SJCRH30 (cell line): ENCODE data around the gene MAGEA1. TPM values are rescaled to one million over a fixed set of nuclear protein-coding genes. Genes with fewer than 3 reads are reported as not detected.
"Not testable (repeated sequence)": the region's sequence is repeated elsewhere in the genome, so short reads cannot be mapped to it uniquely, and the experiment has no call there.

Source experiments
- DNase-seq, 2 experiments: peaks; one replicate each; pipeline ENCODE4 v3.0.0-alpha.2; 2015 to 2020
- H3K27ac ChIP-seq: fragments of 250-450 bp; sonication (Bioruptor Pico); 2 replicates; pipeline ENCODE4 v1.5.1; 2020; ENCODE audit warnings: mild to moderate bottlenecking, moderate library complexity
- H3K27me3 ChIP-seq: fragments of 250-450 bp; sonication (Bioruptor Pico); 2 replicates; pipeline ENCODE4 v1.5.1; 2020; ENCODE audit warnings: mild to moderate bottlenecking, moderate library complexity
- H3K36me3 ChIP-seq: fragments of 250-450 bp; sonication (Bioruptor Pico); 2 replicates; pipeline ENCODE4 v1.5.1; 2020; ENCODE audit warnings: mild to moderate bottlenecking, moderate library complexity
- H3K4me1 ChIP-seq: fragments of 250-450 bp; sonication (Bioruptor Pico); 2 replicates; pipeline ENCODE4 v1.5.1; 2020; ENCODE audit warnings: mild to moderate bottlenecking, moderate library complexity
- H3K4me3 ChIP-seq: fragments of 250-450 bp; sonication (Bioruptor Pico); 2 replicates; pipeline ENCODE4 v1.5.1; 2020; ENCODE audit warnings: mild to moderate bottlenecking, moderate library complexity
- H3K9me3 ChIP-seq: fragments of 250-450 bp; sonication (Bioruptor Pico); replicated peaks from 2 replicates; pipeline ENCODE4 v1.5.1; 2020; ENCODE audit warnings: mild to moderate bottlenecking, moderate library complexity
- total RNA-seq: library from RNA; depleted of rRNA; stranded (reverse); fragments of >200 nt; shearing (Covaris generic); gene quantifications from 2 replicates; pipeline ENCODE4 v1.2.3, GENCODE V29; 2014; rRNA removed

The MAGEA1 gene, protein sequence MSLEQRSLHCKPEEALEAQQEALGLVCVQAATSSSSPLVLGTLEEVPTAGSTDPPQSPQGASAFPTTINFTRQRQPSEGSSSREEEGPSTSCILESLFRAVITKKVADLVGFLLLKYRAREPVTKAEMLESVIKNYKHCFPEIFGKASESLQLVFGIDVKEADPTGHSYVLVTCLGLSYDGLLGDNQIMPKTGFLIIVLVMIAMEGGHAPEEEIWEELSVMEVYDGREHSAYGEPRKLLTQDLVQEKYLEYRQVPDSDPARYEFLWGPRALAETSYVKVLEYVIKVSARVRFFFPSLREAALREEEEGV
- total RNA-seq = not detected in 2 replicates

DNA sequence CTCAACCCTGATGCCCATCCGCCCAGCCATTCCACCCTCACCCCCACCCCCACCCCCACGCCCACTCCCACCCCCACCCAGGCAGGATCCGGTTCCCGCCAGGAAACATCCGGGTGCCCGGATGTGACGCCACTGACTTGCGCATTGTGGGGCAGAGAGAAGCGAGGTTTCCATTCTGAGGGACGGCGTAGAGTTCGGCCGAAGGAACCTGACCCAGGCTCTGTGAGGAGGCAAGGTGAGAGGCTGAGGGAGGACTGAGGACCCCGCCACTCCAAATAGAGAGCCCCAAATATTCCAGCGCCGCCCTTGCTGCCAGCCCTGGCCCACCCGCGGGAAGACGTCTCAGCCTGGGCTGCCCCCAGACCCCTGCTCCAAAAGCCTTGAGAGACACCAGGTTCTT lies at the start of gene MAGEA1:
MAGEA1 (plus strand) TSS at position 154 of the 400 bp plus-strand sequence. CDS start 3,106 bp downstream, outside the sequence.
- no peak for DNase-seq
- no peaks in the 10 kb centered on the region for H3K9me3 ChIP-seq
- H3K4me3 ChIP-seq = no peak within 1 kb of the TSS
- no peaks in the 10 kb centered on the region for H3K4me1 ChIP-seq
- H3K27me3 ChIP-seq = no peaks in the 10 kb centered on the region
- no peaks in the 10 kb centered on the region for H3K36me3 ChIP-seq
- no peak within 1 kb of the TSS for H3K27ac ChIP-seq

DNA sequence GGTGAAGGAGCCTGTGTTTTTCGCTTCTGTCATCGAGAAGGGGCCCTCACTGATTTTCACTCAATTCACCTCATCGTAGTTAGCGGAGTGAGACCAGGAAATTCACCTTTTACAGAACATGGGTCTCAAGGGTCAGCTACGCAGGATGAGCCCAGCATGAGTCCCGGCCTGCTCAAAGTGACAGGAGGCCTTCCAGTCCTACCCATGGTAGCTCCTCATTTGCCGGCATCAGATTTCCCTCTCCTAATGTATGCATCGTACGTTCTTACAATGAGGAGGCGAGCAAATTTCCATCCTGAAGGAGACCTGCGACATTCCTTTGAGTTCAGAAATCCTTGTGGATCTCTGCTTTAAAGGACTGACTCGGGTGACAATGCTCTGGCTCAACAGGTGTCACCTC lies 46.2 kb upstream of the MAGEA1 start:
- not testable (repeated sequence) for H3K27me3 ChIP-seq, H3K4me1 ChIP-seq, DNase-seq, H3K9me3 ChIP-seq, H3K27ac ChIP-seq, H3K4me3 ChIP-seq, H3K36me3 ChIP-seq

DNA sequence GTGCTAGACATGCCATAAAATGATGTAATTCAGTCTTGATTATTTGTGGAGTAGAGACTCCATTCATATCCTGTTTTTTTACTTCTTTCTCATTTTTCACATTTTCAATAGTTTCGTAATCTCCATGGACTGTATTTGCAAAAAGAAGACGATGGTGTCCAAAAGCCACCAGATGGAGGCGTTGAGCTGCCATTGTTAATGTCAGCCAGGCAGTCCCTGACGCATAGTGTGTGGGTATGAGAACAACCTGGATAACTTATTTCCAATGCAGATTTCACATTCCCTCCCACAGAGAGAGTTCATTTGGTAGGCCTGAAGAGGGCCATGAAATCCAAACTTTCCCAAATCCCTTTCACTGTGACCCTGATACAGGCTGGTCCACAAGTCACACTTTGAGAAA lies 40.0 kb upstream of the MAGEA1 start:
- not testable (repeated sequence) for H3K9me3 ChIP-seq, H3K4me3 ChIP-seq, H3K27me3 ChIP-seq, H3K27ac ChIP-seq, H3K36me3 ChIP-seq, H3K4me1 ChIP-seq, DNase-seq

DNA sequence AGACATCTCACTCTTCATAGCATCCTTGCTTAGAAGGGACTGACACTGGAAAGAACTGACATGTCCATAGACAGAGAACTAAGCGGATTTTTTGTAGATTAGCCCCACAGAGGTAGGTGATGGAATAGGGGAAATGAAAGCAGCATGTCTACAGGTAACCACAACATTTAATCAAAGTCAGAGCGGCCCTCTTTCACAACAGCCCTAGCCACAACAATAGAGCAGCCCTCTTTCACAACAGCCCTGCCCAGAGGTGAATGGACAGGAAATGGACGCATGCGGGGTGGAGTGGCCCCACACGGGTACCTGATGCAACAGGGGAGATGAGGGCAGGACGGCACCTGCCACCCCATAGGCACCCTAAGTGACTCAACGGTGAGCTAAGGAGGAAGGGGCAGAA lies 32.8 kb upstream of the MAGEA1 start:
- DNase-seq, H3K9me3 ChIP-seq, H3K27ac ChIP-seq, H3K36me3 ChIP-seq, H3K4me1 ChIP-seq, H3K27me3 ChIP-seq, H3K4me3 ChIP-seq: not testable (repeated sequence)

DNA sequence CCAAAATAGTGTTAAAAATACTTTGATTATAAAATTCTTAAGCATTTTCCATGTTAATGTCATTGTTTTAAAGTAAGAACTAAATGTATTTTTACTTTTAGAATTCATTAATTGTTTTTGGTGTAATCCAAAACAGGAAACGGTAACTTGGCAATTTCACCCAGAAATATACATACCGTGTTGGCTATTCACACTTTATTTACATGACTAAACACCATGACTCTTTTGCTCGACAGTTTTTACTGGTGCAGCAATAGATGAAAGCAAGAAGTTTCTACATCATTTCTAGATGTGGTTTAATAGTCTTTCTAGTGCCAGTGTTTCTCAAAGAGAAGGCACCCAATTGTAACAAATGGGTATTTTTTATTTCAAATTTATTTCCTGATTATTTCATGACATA lies 25.6 kb upstream of the MAGEA1 start:
- no peaks in the 10 kb centered on the region for H3K27me3 ChIP-seq
- H3K27ac ChIP-seq = no peak overlapping the region
- no peaks in the 10 kb centered on the region for H3K4me1 ChIP-seq
- H3K9me3 ChIP-seq = no peaks in the 10 kb centered on the region
- DNase-seq = no peak
- no peaks in the 10 kb centered on the region for H3K36me3 ChIP-seq
- H3K4me3 ChIP-seq = no peak overlapping the region

DNA sequence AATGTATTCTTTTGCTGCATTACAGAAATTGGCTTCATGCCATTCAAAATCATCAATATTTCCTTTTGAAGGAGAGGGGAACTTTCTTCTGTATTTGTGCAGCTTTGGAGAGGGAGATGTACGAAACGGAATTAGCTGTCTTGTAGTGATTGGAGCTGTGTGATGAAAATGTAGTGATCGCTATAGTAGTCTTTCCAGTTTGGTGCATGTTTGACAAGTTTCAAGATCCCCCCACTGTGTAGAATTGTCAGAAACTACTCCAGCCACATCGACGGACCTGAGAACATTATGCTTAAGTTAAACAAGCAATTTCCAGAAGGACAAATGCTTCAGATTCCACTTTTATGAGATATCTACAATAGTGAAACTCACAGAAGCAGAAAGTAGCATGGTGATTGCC lies 21.6 kb upstream of the MAGEA1 start:
- Histone ChIP-seq H3K4me3 (no peak overlapping the region), H3K4me1 (no peaks in the 10 kb centered on the region), H3K36me3 (no peaks in the 10 kb centered on the region), H3K27me3 (no peaks in the 10 kb centered on the region), H3K27ac (no peak overlapping the region), H3K9me3 (no peaks in the 10 kb centered on the region)
- DNase-seq = no peak

DNA sequence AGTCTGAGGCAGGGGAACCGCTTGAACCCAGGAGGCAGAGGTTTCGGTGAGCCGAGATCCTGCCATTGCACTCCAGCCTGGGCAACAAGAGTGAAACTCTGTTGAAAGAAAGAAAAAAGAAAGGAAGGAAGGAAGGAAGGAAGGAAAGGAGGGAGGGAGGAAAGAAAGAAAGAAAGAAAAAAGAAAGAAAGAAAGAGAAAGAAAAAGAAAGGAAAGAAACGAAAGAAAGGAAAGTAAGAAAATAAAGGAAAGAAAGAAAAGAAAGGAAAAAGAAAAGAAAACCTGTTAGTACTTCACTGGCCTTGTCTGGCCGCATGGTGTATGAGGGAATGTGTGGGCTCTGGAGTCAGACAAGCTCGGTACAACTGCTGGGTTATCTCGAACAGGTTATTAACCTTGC lies 20.8 kb upstream of the MAGEA1 start:
- H3K4me3 ChIP-seq = no peak overlapping the region
- no peaks in the 10 kb centered on the region for H3K27me3 ChIP-seq
- no peak for DNase-seq
- H3K9me3 ChIP-seq = no peaks in the 10 kb centered on the region
- H3K36me3 ChIP-seq = no peaks in the 10 kb centered on the region
- no peaks in the 10 kb centered on the region for H3K4me1 ChIP-seq
- H3K27ac ChIP-seq = no peak overlapping the region

DNA sequence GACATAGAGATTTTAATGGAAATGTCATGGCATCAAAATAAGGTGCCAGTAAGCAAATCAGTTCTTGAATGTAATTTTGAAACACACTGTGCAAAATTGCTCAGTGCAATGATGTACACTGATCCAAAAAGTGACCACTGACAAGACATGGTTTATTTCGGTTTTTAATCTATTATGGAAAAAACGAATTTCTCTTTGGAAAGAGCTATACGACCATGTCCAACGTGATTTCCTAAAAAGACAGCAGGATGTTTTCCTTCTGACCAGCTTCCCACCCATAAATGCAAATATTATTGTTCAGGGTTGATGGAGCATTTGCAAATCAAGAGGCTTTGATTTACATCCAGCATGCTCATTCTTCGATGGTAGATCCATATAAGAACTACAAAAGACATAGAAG lies 17.1 kb upstream of the MAGEA1 start:
- Histone ChIP-seq H3K27me3 (no peaks in the 10 kb centered on the region), H3K9me3 (no peaks in the 10 kb centered on the region)
- no peak for DNase-seq

DNA sequence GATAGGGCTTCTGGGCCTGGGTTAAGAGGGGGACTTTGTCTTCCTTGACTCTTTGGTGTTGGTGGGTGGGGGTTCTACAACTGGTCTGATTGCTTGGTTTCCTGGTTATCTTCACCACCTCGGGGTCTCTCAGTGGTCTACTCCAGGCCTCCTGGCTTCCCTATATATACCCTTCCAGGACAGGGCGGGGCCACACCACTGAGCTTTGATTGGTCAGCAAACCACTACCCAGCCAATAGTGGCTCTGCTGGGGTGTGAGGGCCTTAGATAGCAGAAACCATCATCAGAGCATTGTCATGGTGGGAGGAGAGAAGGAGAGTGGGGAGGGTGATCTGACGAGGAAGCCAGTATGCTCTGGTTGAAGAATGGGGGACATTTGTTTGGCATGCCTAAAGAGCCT lies 14.4 kb upstream of the MAGEA1 start:
- Histone ChIP-seq H3K27me3 (no peaks in the 10 kb centered on the region), H3K4me1 (no peaks in the 10 kb centered on the region), H3K9me3 (no peaks in the 10 kb centered on the region), H3K4me3 (no peak overlapping the region), H3K27ac (no peak overlapping the region), H3K36me3 (no peaks in the 10 kb centered on the region)
- DNase-seq = no peak

More for the DNA sequence above, 17.1 kb upstream of the MAGEA1 start:
- H3K4me1 ChIP-seq = no peaks in the 10 kb centered on the region
- H3K27ac ChIP-seq = no peak overlapping the region
- no peak overlapping the region for H3K4me3 ChIP-seq
- H3K36me3 ChIP-seq = no peaks in the 10 kb centered on the region

DNA sequence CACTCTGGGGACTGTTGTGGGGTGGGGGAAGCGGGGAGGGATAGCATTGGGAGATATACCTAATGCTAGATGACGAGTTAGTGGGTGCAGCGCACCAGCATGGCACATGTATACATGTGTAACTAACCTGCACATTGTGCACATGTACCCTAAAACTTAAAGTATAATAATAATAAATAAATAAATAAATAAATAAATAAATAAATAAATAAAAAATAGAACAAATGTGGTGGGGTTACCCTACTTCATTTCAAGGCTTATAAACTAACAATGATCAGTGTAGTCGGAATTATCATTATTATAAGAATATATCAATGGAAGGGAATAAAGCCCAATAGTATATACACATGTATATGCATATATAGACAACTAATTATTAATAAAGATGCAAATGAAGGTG lies 10.7 kb upstream of the MAGEA1 start:
- not testable (repeated sequence) for H3K36me3 ChIP-seq, H3K4me3 ChIP-seq, H3K27me3 ChIP-seq, DNase-seq, H3K27ac ChIP-seq, H3K9me3 ChIP-seq, H3K4me1 ChIP-seq

DNA sequence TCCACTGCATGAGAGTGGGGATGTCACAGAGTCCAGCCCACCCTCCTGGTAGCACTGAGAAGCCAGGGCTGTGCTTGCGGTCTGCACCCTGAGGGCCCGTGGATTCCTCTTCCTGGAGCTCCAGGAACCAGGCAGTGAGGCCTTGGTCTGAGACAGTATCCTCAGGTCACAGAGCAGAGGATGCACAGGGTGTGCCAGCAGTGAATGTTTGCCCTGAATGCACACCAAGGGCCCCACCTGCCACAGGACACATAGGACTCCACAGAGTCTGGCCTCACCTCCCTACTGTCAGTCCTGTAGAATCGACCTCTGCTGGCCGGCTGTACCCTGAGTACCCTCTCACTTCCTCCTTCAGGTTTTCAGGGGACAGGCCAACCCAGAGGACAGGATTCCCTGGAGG lies 2.7 kb downstream of the MAGEA1 start:
- H3K4me1 ChIP-seq = no peaks in the 10 kb centered on the region
- no peaks in the 10 kb centered on the region for H3K27me3 ChIP-seq
- H3K4me3 ChIP-seq = no peak overlapping the region
- no peak overlapping the region for H3K27ac ChIP-seq
- H3K9me3 ChIP-seq = no peaks in the 10 kb centered on the region
- no peaks in the 10 kb centered on the region for H3K36me3 ChIP-seq
- DNase-seq = no peak

DNA sequence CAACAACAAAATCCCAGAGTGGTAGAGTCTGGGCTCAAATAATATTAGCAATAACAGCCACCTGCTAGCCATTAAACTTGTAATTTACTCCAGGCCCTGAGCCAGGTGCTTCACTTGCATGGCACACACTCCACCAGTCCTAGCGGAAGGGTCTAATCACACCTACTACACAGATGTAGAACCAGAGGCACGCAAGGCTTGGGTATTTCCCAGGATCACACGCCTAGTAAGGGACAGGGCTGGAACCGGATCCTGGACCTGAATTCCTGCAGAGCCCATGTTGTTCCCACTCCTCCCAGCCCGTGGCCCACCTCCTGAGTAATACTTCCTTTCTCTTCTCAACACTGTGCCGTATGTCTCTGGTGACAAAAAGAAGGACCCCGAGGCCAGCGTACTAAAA lies 5.7 kb downstream of the MAGEA1 start:
- Histone ChIP-seq H3K9me3 (no peaks in the 10 kb centered on the region), H3K27ac (no peak overlapping the region), H3K27me3 (no peaks in the 10 kb centered on the region), H3K4me1 (no peaks in the 10 kb centered on the region), H3K4me3 (no peak overlapping the region), H3K36me3 (no peaks in the 10 kb centered on the region)
- DNase-seq = no peak

DNA sequence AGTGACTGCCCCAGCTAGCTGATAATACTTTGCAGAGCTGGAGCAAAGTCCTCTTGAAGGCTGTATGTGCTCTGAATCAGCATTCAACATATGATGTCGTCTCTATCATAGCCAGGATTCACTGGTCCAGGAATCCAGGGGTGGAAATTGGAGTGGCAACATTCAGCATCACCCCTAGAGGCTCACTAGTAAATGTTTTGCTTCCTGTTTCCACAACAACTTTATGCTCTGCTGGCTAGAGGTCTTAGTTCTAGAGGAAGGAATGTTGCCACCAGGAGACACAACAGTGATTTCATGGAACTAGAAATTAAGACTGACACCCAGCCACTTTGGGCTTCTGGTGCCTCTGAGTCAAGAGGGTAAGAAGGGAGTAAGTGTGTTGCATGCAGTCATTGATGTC lies 11.3 kb downstream of the MAGEA1 start:
- Histone ChIP-seq H3K4me1 (no peaks in the 10 kb centered on the region), H3K27me3 (no peaks in the 10 kb centered on the region), H3K36me3 (no peaks in the 10 kb centered on the region)

DNA sequence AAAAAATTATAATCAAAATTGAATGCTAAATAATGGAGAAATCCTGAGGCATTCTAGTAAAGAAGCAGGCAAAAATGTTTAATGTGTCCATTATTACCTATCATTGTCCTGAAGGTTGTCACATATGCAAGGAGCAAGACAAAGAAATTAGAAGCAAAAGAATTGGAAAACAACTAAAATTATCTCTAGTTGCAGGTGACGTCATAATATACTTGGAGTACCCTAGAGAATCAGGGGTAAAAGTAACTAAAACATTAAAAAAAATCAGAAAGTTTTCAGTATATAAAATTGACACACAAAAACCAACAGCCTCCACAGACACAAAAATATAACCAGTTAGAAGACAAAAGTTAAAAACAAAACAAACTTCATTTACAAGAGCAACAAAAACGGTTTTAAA lies 21.4 kb downstream of the MAGEA1 start:
- no peaks in the 10 kb centered on the region for H3K4me1 ChIP-seq
- no peak for DNase-seq
- no peak overlapping the region for H3K4me3 ChIP-seq

More for the DNA sequence above, 11.3 kb downstream of the MAGEA1 start:
- no peak for DNase-seq
- H3K27ac ChIP-seq = no peak overlapping the region
- no peaks in the 10 kb centered on the region for H3K9me3 ChIP-seq
- no peak overlapping the region for H3K4me3 ChIP-seq

DNA sequence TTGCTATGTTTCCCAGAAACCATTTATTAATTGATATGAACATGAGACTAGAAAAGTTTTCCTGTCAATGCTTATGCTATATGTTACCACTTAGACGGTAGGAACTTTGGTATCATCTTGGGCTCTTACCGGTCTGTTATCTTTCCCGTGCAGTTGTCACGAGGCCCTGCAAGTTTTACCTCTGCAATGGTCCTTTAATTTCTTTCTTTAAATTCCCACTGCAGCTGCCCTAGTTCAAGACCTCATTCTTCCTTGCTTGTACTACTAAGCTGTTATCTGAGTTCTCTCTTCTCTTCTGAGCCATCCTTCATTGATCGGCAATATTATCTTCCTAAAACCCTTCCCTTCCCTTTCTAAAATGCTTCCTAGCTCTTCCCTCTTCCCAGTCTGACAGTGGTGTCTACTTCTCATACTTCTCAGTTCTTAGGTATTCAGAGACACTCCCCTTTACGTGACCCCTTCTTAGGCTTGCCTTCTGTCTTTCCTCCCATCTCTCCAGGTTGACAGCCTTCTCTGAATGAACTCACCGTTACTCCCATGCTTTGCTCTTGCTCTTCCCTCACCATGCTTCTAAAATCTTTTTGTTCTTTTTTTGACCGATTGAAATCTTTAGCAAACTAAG lies 27.5 kb downstream of the MAGEA1 start:
- no peak for DNase-seq

More for the DNA sequence above, 21.4 kb downstream of the MAGEA1 start:
- Histone ChIP-seq H3K27me3 (no peaks in the 10 kb centered on the region), H3K27ac (no peak overlapping the region), H3K9me3 (no peaks in the 10 kb centered on the region), H3K36me3 (no peaks in the 10 kb centered on the region)

DNA sequence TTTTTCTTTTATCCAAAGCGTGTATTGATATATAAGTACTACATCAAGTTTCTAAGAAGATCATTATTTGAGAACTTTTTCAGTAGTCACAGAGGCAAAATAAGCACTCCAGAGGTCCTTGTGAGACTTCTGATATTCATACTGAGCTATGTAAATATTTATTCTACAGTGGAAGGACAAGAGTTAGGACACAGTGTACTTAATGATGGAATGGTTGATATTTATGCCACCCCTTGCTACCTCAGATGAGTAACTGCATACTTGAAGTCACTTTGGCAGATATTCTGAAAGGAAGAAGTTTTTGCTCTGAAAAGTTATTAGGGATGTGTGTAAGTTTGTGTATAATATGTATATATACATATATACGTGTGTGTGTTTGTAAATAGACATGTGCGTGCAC lies 30.3 kb downstream of the MAGEA1 start:
- H3K4me1 ChIP-seq = no peaks in the 10 kb centered on the region
- no peak for DNase-seq
- no peak overlapping the region for H3K27ac ChIP-seq
- no peaks in the 10 kb centered on the region for H3K36me3 ChIP-seq
- no peaks in the 10 kb centered on the region for H3K27me3 ChIP-seq
- H3K9me3 ChIP-seq = no peaks in the 10 kb centered on the region
- H3K4me3 ChIP-seq = no peak overlapping the region

More for the DNA sequence above, 27.5 kb downstream of the MAGEA1 start:
- H3K36me3 ChIP-seq = no peaks in the 10 kb centered on the region
- H3K4me1 ChIP-seq = no peaks in the 10 kb centered on the region
- no peak overlapping the region for H3K4me3 ChIP-seq
- no peak overlapping the region for H3K27ac ChIP-seq
- H3K9me3 ChIP-seq = no peaks in the 10 kb centered on the region
- H3K27me3 ChIP-seq = no peaks in the 10 kb centered on the region
